Stomach (tissue), 4 donors: ENCODE results near the gene PCDH9.

ENCODE experiments used
- CTCF ChIP-seq, 7 experiments: fragments of 450-650 bp in 4 of 7; fragments of 200-600 bp in 3 of 7; sonication (generic) in 3 of 7; IDR thresholded peaks; one replicate each; pipeline ENCODE4 v1.5.1; 2016 to 2019; ENCODE audit warnings: antibody characterized with exemption in 7 of 7, control low read depth in 2 of 7, mild to moderate bottlenecking in 1 of 7
- EP300 ChIP-seq: sonication (generic); formaldehyde crosslinking; IDR thresholded peaks from one replicate; pipeline ENCODE4 v1.6.1; 2017; ENCODE audit warnings: antibody characterized with exemption
- POLR2AphosphoS5 ChIP-seq, 3 donors: sonication (generic); formaldehyde crosslinking; IDR thresholded peaks; one replicate each; pipeline ENCODE4 v1.6.1; 2016; ENCODE audit warnings: antibody characterized with exemption in 3 of 3

- TF ChIP-seq EP300 = no peak
- TF ChIP-seq CTCF (IDR thresholded peaks at IDR 0.05) = no peak
- no peak for TF ChIP-seq POLR2AphosphoS5 (IDR thresholded peaks at IDR 0.05)
Measured at GRCh38 chr13:66338542-66338941, 891.6 kb downstream of the PCDH9 start.
